GM18909 (cell line): Measurements from ENCODE around the gene GRM4.

Source experiments
- ATAC-seq: cut with Tn5 transposase; IDR thresholded peaks from one replicate; pipeline ENCODE4 v1.9.1; 2021; ENCODE audit warnings: mild to moderate bottlenecking; ENCODE audit not compliant: unreplicated experiment, poor library complexity

GRM4 gene

DNA sequence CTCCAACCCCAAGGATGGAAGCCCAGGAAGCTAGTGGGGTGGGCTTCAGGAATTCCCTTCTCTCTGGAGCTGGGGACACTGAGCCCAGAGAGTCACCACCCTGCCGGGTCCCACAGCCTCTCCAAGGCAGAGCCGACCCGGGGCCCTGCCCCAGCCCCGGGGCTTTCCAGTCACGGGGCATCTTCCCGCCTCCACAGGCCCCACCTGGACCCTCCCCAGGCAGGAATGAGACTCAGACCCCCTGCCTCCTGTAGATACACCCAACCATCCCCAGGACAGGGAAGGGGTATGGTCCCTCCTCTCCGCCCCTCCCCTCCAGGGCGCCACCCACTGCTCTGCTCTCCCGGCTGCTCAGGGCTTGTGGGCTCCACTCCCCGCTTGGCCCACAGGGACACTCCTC lies 53.3 kb downstream of the GRM4 start:
- no peak for ATAC-seq

- ATAC-seq = no peak
Observed at GRCh38 chr6:34090935-34091334, 55.0 kb downstream of the GRM4 start.

GRCh38 chr6:34090529-34090928 lies 55.4 kb downstream of the GRM4 start:
- no peak for ATAC-seq

- no peak for ATAC-seq
Observed at GRCh38 chr6:34086558-34086957, 59.3 kb downstream of the GRM4 start.

DNA sequence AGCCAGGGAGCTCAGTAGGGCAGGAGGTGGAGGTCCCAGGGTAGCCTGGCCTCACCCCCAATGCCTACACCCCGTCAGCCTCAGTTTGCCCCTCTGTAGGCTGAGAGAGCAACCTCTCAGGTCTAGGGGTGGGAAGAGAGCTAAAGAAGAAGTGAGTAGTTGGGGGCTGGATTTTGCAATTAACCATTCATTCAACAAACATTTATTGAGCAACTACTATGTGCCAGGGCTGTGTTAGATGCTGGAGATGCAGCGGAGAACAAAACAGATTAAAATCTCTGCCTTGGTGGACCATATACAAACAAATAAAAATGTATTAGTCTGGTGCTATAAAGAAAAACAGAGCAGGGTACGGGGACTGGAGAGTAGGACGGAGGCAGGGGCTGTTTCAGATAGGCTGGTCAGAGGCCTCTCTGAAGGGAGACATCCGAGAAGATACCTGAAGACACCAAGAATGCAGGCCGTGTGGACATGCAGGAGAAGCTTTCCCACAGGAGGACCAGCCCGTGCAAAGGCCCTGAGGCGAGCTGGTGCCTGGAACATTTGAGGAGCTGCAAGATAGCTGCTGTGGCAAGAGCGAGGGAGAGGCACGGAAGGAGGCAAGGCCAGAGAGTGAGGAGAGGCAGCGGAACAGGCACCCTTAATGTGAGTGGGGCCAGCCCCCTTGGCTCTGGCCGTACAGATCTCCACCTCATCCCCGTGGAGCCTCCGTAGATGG lies 60.3 kb downstream of the GRM4 start:
- ATAC-seq = no peak

DNA sequence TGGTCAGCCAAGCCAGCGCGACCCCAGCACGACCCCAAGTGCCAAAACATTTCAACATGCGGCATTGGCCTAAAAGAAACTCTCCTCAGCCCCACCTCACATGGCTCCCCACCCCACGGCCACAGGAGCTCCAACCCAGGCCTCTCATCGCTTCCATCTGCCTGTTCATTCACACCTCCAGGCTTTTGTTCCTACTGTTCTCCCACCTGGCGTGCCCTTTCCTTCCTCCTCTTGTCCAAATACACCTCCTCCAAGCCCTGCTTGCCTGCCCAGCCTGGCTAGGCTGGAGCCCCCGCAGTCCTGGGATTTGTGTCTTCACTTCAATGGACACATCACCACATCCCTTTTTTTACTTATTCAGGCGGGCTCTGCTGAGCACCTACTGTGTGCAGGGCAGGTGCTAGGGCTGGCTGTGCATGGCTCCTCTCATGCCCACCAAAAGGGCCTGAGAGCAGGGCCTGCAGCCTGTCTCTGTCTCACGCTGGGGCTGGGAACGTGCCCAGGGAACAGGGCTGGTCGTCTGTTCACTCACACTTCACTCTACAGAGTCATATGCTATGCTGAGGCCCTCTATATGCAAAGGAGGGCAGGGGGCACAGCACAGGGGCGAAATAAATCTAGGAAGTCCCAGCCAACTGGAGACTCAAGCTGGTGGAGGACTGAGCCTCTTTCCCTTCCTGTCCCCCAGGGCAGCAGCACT lies 61.1 kb downstream of the GRM4 start:
- ATAC-seq = no peak

GRCh38 chr6:34082864-34083626 lies 62.8 kb downstream of the GRM4 start:
- no peak for ATAC-seq

GRCh38 chr6:34082348-34082747 lies 63.5 kb downstream of the GRM4 start:
- ATAC-seq = no peak

- ATAC-seq = no peak
Observed at GRCh38 chr6:34080357-34080756, 65.5 kb downstream of the GRM4 start.

- no peak for ATAC-seq
Observed at GRCh38 chr6:34079899-34080298, 66.0 kb downstream of the GRM4 start.

GRCh38 chr6:34075906-34076305 lies 70.0 kb downstream of the GRM4 start:
- ATAC-seq = no peak

- ATAC-seq = no peak
Observed at GRCh38 chr6:34074064-34074742, 71.7 kb downstream of the GRM4 start.

GRCh38 chr6:34073540-34073939 lies 72.3 kb downstream of the GRM4 start:
- ATAC-seq = no peak

- ATAC-seq = no peak
Observed at GRCh38 chr6:34072727-34073126, 73.2 kb downstream of the GRM4 start.

GRCh38 chr6:34071884-34072379 lies 74.0 kb downstream of the GRM4 start:
- no peak for ATAC-seq

DNA sequence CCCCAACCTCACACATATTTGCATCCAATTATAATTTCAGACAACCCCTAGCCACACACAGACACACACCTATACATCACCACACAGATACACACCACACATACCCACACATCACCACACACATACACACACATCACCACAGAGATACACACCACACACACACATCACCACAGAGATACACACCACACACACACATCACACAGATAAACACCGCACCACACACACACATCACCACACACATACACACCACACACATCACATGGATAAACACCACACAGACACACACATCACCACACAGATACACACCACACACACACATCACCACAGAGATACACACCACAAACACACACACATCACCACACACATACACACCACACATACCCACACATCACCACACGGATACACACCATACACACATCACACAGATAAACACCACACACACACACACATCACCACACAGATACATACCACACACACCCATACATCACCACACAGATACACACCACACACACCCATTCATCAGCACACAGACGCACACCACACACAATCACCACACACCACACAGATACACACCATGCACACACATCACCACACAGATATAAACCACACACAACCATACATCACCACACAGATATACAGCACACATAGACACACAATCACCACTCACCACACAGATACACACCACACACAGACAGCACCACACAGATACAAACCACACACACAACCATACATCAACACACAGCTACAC lies 74.6 kb downstream of the GRM4 start:
- no peak for ATAC-seq

DNA sequence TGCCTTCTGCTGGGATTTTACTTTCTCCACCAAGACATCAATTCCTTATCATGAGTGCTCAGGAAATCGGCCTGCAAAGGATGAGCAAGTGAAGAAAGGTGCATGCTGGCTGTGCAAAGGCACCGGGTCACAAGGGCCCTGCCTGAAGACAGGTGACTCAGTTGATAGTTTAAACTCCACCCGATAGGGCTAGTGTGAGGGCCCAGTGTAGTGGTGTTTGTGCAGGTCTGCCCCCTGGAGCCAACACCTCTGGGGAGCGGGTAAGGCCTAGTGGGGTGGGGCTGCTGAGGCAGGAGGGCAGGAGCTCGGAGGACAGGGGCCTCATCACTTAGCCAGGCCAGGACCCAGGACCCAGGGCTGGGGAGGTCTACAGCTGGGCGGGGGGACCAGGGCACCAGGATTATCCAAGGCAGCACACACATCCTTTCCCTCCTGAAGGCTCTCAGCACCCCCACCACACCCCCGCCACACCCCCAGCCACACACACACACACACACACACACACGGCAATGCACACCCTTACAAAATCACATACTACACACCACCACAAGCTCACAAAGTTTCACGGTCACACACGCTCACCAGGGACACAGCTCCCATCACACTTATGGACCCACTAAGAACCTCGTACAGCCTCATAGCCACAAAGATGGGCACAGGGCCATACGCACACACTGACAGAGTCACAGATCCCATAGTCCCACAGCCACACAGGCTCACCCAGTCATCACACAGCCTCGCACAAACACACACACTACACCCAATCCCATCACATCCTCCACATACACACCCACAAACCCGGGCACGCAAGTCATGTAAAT lies 75.4 kb downstream of the GRM4 start:
- no peak for ATAC-seq

GRCh38 chr6:34068462-34069044 lies 77.3 kb downstream of the GRM4 start:
- ATAC-seq = no peak

DNA sequence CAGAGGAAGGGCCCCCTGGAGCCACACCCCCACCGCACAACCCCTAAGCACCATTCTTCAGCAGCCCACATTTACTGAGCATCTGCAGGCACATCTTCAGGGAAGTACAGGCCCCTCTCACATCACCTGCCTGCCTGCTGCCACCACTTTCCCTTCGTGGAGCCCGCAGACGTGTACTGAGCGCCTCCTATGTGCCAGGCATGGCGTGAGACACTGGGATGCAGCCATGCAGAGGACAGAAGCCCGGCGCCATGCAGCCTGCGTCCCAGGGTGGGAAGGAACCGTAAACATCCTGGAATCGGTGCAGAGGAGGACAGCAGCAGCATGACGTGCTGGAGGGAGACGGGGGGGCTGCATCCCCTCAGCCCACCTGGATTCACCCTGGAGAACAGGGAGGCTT lies 78.1 kb downstream of the GRM4 start:
- ATAC-seq = no peak
